T-helper 17 cell (primary cell): ENCODE results near the gene DNAJC15. TPM values are rescaled to one million over a fixed set of nuclear protein-coding genes. Genes with fewer than 3 reads are reported as not detected.
"Not testable (repeated sequence)": the region's sequence is repeated elsewhere in the genome, so short reads cannot be mapped to it uniquely, and the experiment has no call there.

Experiments used
- ATAC-seq: fragments of 150-1000 bp; cut with Tn5 transposase; 2 replicates; pipeline ENCODE4 v1.10.0; 2021; ENCODE audit warnings: mild to moderate bottlenecking, moderate library complexity
- DNase-seq, 3 donors: peaks; one replicate each; pipeline versions ENCODE4 v3.0.0 to v3.0.0-alpha.2; 2020 to 2021
- H3K9me3 ChIP-seq: one replicate; pipeline ENCODE4 v1.7.0; 2013; ENCODE audit warnings: low read length, mild to moderate bottlenecking; ENCODE audit not compliant: control insufficient read depth, poor library complexity, severe bottlenecking
- H3K27ac Mint-ChIP-seq: one replicate; pipeline ENCODE4 v1.8.0; 2022; ENCODE audit warnings: mild to moderate bottlenecking, moderate library complexity, mixed read lengths
- H3K27me3 Mint-ChIP-seq: one replicate; pipeline ENCODE4 v1.8.0; 2022; ENCODE audit warnings: mixed read lengths
- H3K36me3 Mint-ChIP-seq: one replicate; pipeline ENCODE4 v1.8.0; 2022; ENCODE audit warnings: low read depth, mixed read lengths
- H3K4me1 Mint-ChIP-seq: one replicate; pipeline ENCODE4 v1.8.0; 2022; ENCODE audit warnings: mild to moderate bottlenecking, mixed read lengths
- H3K4me3 Mint-ChIP-seq: one replicate; pipeline ENCODE4 v1.8.0; 2022; ENCODE audit warnings: mild to moderate bottlenecking, moderate library complexity, mixed read lengths
- total RNA-seq, 4 donors: library from RNA in 2 of 4; stranded (reverse) in 2 of 4; gene quantifications; one replicate each; pipeline ENCODE4 v1.2.3 and lab custom pipeline; 2022 to 2026

The DNAJC15 gene
- total RNA-seq (1 to 10 TPM; 6.4 to 8.1 TPM), total RNA-seq (lab: John Stamatoyannopoulos, UW) (28.3 to 43.0 reads per million in 2 donors)

DNA sequence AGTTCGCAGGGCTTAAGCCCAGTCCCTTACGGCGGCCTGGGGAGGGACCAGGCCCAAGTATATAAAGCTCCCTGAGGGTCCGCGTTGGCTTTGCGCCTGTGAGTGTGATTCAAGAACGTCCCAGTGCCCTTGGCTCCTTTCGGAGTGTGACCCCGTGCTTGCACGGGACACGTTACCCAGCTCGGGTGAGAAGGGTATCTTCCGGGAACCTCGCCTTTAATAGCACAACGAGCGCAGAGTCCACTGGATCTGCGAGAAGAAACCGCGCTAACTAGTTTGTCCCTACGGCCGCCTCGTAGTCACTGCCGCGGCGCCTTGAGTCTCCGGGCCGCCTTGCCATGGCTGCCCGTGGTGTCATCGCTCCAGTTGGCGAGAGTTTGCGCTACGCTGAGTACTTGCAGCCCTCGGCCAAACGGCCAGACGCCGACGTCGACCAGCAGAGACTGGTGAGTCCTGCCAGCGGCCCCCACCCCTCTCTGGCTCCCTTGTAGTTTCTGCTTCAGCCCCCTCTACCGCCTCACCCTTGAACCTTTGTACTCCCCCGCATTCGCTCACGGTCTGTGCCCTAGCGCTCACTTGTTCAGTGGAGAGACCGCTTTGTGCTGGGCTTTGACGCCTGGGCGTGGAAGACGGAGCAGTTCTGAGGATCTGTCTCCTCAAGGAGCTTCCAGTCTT, at the start of gene DNAJC15:
Gene DNAJC15 (plus strand): TSS at position 298 of the 675 bp plus-strand sequence. CDS start 41 bp downstream, at position 339.
- H3K4me3 Mint-ChIP-seq: peak within 1 kb of the TSS; percentile 98
- peaks cover 5% of the 10 kb centered on the region for H3K36me3 Mint-ChIP-seq
- H3K9me3 ChIP-seq: no peaks in the 10 kb centered on the region
- DNase-seq: peak; percentile 60 to 77 (median 66)
- H3K27ac Mint-ChIP-seq: peak within 1 kb of the TSS; percentile 96
- ATAC-seq: peak; percentile 92
- H3K27me3 Mint-ChIP-seq: no peaks in the 10 kb centered on the region
- H3K4me1 Mint-ChIP-seq: peaks cover 19% of the 10 kb centered on the region

DNA sequence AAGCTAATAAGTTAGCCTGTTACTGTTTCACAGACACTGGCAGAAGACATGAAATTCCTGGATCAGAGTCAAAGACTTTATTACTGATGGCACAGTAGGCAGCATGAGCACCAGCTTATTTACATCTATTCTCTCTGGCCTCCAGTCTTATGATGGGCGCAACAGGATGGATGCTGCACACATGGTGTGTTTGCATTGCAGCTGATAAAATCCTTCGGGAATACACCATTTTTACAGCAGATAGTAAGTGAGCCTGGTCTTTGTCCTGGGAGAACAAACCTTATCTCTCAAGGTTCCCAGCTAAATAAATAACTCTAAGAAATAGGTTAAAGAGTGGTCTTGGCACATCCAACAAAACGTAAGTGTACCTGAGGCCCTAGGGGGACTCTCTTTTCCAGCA, 47.3 kb upstream of the DNAJC15 start:
- Mint-ChIP-seq H3K27me3 (no peaks in the 10 kb centered on the region), H3K36me3 (peaks cover 4% of the 10 kb centered on the region), H3K4me1 (peaks cover 11% of the 10 kb centered on the region), H3K27ac (no peak overlapping the region), H3K4me3 (no peak overlapping the region)
- no peaks in the 10 kb centered on the region for H3K9me3 ChIP-seq
- no peak for DNase-seq
- no peak for ATAC-seq

DNA sequence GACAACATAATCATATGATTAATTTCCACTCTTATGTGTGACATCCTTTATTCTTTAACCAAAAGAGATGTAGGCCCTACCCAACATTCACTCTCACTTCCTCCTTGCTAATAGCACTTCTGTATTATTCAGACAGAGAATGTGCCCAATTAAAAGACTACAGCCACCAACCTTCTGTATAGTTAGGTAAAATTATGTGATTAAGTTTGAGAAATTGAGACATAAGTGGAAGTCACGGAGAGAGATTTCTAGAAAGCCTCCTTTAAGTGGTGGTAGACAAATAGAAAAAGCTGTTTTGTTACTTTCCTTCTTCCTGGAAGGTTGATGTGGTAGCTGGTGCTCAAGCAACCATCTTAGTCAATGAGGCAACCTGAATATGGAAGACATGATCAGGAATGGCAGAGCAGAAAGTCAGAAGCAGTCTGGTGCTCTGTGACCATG, 46.1 kb upstream of the DNAJC15 start:
- DNase-seq (no peak), ATAC-seq (no peak)
- H3K27ac Mint-ChIP-seq: no peak overlapping the region
- H3K27me3 Mint-ChIP-seq: no peaks in the 10 kb centered on the region
- peaks cover 4% of the 10 kb centered on the region for H3K36me3 Mint-ChIP-seq
- H3K4me3 Mint-ChIP-seq: no peak overlapping the region
- no peaks in the 10 kb centered on the region for H3K9me3 ChIP-seq
- H3K4me1 Mint-ChIP-seq: peaks cover 12% of the 10 kb centered on the region

DNA sequence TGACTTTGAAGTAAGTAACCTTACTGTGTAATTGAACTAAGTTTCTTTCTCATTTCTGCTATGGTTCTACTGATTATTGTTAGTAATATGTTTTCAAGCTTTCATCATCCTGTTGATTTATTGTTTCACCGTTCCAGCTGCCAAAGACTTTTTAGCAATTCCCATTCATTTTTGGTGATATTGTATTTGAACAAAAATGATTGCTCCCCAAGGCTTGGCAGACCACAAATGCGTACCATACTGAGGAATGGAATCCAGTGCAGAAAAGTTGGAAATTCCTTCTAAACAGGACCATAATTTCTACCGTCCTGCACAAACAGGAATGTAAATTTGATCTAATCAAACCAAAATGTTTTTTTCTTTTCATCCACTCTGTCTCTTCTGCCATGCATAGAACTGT, 42.1 kb upstream of the DNAJC15 start:
- DNase-seq (no peak), ATAC-seq (no peak)
- H3K9me3 ChIP-seq: no peaks in the 10 kb centered on the region
- H3K27me3 Mint-ChIP-seq: no peaks in the 10 kb centered on the region
- no peak overlapping the region for H3K4me3 Mint-ChIP-seq
- H3K36me3 Mint-ChIP-seq: peaks cover 10% of the 10 kb centered on the region
- peaks cover 37% of the 10 kb centered on the region for H3K4me1 Mint-ChIP-seq
- peak overlapping the region; percentile 8 for H3K27ac Mint-ChIP-seq

DNA sequence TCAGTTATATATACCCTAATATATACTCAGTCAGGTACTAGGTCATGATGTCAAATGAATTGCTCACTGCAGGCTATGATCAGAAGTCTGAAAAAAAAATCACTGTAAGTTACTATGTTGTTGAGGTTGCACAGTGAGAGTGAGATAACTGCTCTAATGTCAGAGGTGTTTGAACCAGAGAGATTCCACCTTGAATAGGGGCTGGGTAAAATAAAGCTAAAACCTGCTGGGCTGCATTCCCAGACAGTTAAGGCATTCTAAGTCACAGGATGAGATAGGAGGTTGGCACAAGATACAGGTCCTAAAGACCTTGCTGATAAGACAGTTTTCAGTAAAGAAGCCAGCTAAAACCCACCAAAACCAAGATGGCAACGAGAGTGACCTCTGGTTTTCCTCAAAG, 41.5 kb upstream of the DNAJC15 start:
- H3K27me3 Mint-ChIP-seq: no peaks in the 10 kb centered on the region
- H3K9me3 ChIP-seq: no peaks in the 10 kb centered on the region
- H3K27ac Mint-ChIP-seq: peak overlapping the region; percentile 62
- ATAC-seq (no peak), DNase-seq (no peak)
- peaks cover 10% of the 10 kb centered on the region for H3K36me3 Mint-ChIP-seq
- peaks cover 37% of the 10 kb centered on the region for H3K4me1 Mint-ChIP-seq
- no peak overlapping the region for H3K4me3 Mint-ChIP-seq

DNA sequence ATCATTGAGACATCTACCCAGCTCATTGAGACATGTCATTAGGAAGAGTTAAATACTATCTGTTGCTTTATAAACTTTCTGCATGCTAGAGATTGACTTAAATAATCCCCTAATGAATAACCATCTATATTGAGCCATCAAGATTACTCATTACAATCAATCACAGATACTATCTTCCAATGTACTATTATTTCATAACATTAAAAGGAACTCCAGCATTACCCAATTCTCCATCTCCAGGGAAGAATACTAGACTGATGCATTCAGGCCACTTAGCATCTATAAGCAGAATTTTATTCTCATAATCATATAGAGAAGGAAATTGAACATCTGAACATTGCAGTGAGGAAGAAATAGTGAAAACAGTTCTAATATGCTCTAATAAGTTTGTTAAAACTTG, 39.4 kb upstream of the DNAJC15 start:
- Mint-ChIP-seq H3K27me3 (no peaks in the 10 kb centered on the region), H3K36me3 (peaks cover 8% of the 10 kb centered on the region), H3K4me1 (peaks cover 42% of the 10 kb centered on the region), H3K4me3 (no peak overlapping the region), H3K27ac (peak overlapping the region; percentile 27)
- DNase-seq (no peak), ATAC-seq (no peak)
- H3K9me3 ChIP-seq: no peaks in the 10 kb centered on the region

DNA sequence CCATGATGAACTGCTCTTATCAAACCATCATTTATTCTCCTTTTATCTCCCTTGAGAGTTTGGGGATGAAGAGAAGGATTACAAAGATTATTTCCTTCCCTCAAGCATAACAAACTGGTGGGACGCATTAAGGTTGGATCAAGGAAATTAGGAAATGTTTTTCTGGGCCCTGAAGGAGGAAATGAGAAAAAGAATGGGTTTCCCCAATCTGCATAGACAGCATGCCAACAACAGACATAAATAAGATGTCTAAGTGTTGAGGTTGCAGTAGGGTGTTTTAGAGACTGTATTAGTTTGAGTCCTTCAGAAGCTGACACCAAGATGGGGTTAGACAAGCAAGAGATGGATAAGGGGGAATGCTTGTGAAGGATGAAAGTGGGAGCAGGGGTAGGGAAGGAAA, 38.7 kb upstream of the DNAJC15 start:
- Mint-ChIP-seq H3K27ac (no peak overlapping the region), H3K36me3 (peaks cover 8% of the 10 kb centered on the region), H3K27me3 (no peaks in the 10 kb centered on the region), H3K4me3 (peak overlapping the region; percentile 0), H3K4me1 (peaks cover 44% of the 10 kb centered on the region)
- DNase-seq (no peak), ATAC-seq (no peak)
- no peaks in the 10 kb centered on the region for H3K9me3 ChIP-seq

DNA sequence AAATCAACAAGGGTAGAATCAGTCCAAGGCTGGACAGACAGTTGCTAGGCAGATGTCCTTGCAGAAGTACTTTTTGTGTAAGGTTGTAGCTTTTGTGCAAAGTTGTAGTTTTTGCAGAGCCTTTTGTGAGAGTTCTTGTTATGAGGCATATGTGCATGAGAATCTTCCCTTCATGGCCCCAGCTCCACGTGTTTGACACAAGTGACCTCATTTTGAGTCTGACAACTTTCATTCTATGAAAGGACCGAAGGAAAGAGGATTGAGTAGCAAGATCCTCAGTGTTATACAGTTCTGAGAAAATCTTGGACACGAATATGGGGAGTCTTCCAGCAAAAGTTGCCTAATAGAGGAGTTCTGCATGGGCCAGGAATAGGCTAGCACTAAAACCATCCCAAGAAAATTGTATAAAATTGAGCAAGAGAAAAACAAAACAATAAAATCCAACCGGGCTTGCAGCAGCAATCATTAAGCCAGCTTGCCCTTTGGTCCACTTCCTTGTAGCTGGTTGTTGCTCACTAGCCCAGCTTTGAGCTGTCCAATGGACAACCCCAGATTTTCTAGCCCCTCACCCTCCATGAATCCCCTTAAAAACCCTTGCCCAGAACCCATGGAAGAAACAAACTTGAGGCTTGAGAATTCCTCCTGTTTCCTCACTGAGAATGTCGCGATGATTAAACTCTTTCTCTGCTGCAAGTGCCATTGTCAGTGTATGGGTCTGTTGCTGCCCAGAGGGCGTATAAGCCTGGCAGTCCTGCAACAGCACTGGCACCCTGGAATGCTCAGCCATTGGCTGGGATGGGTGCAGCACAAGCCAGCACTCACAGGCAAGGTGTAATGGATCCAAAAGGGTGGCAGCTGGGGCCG, 37.8 kb upstream of the DNAJC15 start:
- no peak for DNase-seq
- no peaks in the 10 kb centered on the region for H3K27me3 Mint-ChIP-seq
- peak overlapping the region; percentile 63 for H3K27ac Mint-ChIP-seq
- peaks cover 45% of the 10 kb centered on the region for H3K4me1 Mint-ChIP-seq
- no peak for ATAC-seq
- peak overlapping the region; percentile 28 for H3K4me3 Mint-ChIP-seq
- peaks cover 5% of the 10 kb centered on the region for H3K36me3 Mint-ChIP-seq
- no peaks in the 10 kb centered on the region for H3K9me3 ChIP-seq

DNA sequence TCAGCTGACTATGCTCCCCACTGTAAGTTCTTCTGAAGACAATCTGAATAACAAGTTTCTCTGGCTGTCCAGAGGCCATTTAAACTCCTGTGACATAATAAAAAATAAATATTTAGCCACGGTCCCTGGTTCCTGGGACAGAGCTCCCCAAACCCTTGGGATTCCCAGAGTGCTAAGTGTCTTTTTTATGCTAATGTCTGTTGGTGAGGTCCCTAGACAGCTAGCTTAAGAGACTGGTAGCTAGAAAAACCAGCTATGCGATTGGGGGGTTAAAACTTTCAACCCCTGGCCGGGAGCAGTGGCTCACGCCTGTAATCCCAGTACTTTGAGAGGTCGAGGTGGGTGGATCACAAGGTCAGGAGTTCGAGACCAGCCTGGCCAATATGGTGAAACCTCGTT, 37.2 kb upstream of the DNAJC15 start:
- no peaks in the 10 kb centered on the region for H3K27me3 Mint-ChIP-seq
- ATAC-seq (no peak), DNase-seq (no peak)
- H3K4me1 Mint-ChIP-seq: peaks cover 51% of the 10 kb centered on the region
- peak overlapping the region; percentile 63 for H3K27ac Mint-ChIP-seq
- H3K9me3 ChIP-seq: no peaks in the 10 kb centered on the region
- peaks cover 9% of the 10 kb centered on the region for H3K36me3 Mint-ChIP-seq
- H3K4me3 Mint-ChIP-seq: no peak overlapping the region

DNA sequence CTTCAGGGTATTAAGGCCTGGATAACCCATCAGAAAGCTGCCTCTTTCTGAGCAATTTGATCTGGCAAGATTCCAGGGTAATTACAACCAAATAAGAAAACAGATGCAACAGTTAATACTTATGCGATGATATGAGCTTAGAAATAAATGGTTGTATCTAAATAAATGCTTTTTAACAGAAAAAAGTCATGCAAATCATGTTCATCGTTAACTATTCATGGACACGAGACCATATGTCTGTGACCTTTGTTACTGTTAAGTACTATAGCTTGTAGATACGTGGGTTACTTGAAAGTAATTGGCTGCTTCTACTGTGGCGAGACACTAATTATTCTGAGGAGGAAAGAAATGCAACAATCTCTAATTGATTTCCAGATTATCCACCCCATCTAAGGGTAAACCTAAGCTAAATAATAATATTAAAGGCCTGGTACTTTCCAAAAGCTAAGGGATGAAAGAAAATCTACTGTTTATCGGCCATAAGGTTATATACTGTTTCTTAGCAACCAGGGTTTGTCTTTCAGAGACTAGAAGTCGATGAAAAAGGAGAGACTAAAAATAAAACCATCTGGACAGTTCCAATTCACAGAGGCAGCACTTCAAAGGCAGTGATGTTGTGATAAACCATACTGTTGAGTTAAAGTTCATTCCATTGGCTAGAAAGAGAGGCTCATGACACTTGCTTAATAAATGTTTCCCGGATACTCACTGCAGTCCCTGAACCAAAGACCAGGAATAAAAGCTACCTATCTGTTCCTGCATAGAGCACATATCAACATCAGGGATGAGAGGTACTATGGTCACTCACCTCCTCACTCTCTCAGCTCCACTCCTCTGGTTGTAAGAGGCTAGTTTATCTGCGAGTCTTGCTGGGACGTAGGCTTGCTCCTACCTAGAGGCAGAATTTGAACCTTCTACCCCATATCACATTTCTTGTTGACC, 32.8 kb upstream of the DNAJC15 start:
- H3K4me1 Mint-ChIP-seq: peaks cover 42% of the 10 kb centered on the region
- peaks cover 5% of the 10 kb centered on the region for H3K36me3 Mint-ChIP-seq
- peak overlapping the region; percentile 99 for H3K27ac Mint-ChIP-seq
- peak overlapping the region; percentile 96 for H3K4me3 Mint-ChIP-seq
- no peaks in the 10 kb centered on the region for H3K9me3 ChIP-seq
- peak; percentile 53 for ATAC-seq
- no peaks in the 10 kb centered on the region for H3K27me3 Mint-ChIP-seq
- no peak for DNase-seq

DNA sequence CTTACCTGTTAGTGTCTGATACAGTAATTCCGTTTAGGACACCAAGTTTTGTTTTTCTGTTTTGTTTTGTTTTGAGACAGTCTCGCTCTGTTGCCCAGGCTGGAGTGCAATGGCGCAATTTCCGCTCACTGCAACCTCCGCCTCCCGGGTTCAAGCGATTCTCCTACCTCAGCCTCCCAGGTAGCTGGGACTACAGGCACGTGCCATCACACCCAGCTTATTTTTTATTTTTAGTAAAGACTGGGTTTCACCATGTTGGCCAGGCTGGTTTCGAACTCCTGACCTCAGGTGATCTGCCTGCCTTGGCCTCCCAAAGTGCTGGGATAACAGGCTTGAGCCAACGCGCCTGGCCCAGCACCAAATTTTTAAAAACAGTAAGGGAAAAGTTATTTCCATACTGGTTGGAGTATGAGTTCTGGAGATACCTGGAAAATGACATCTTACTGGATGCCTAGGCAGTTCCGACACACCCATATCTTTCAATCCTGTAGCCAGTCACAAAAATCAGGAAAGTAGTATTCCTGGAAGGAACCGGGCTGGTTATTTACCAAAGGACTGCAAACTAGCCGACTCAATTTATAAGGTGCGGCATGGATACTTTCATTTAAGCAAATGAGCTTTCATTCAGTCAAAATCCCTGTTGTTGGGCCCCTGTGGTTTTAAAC, 32.0 kb upstream of the DNAJC15 start:
- DNase-seq: not testable (repeated sequence)

More for the DNA sequence above, 32.0 kb upstream of the DNAJC15 start:
- peak overlapping the region; percentile 96 for H3K4me3 Mint-ChIP-seq
- H3K27ac Mint-ChIP-seq: peak overlapping the region; percentile 99
- not testable (repeated sequence) for H3K9me3 ChIP-seq, H3K27me3 Mint-ChIP-seq, H3K36me3 Mint-ChIP-seq, ATAC-seq
- H3K4me1 Mint-ChIP-seq: peaks cover 37% of the 10 kb centered on the region
